ENCODE results near the gene CAB39L. TPM values are rescaled to one million over a fixed set of nuclear protein-coding genes. Genes with fewer than 3 reads are reported as not detected.

The CAB39L gene
- total RNA-seq, 1 experiment from 2014 or later, result 3.2 TPM

- no peaks in the 10 kb centered on the region for H3K36me3 Mint-ChIP-seq (ENCODE audit: insufficient read depth, unreplicated experiment)
- intact Hi-C loops (cut with micrococcal nuclease; ENCODE audit: unreplicated experiment), result no loop called here
- no TSS peak for BruUV-seq (replicated peaks)
- CTCF ChIA-PET, result no interaction called here
- no peak overlapping the region for H3K27ac Mint-ChIP-seq (ENCODE audit: unreplicated experiment)
- H3K27me3 Mint-ChIP-seq (ENCODE audit: unreplicated experiment), result no peaks in the 10 kb centered on the region
- no peak for DNase-seq
- TF ChIP-seq CTCF (IDR thresholded peaks at IDR 0.05; ENCODE audit: unreplicated experiment), result no peak
- H3K9me3 Mint-ChIP-seq (ENCODE audit: low read depth, unreplicated experiment), result no peaks in the 10 kb centered on the region
- H3K4me3 Mint-ChIP-seq (ENCODE audit: low read depth, unreplicated experiment), result no peak overlapping the region
- H3K4me1 Mint-ChIP-seq (ENCODE audit: low read depth, unreplicated experiment), result peaks cover 44% of the 10 kb centered on the region
Measured at GRCh38 chr13:49304356-49304755, 139.5 kb downstream of the CAB39L start.

GRCh38 chr13:49303533-49304252 is 140.2 kb downstream of the CAB39L start:
- Mint-ChIP-seq H3K4me1 (ENCODE audit: low read depth, unreplicated experiment) (peaks cover 50% of the 10 kb centered on the region), H3K27ac (ENCODE audit: unreplicated experiment) (no peak overlapping the region), H3K9me3 (ENCODE audit: low read depth, unreplicated experiment) (no peaks in the 10 kb centered on the region), H3K27me3 (ENCODE audit: unreplicated experiment) (no peaks in the 10 kb centered on the region), H3K4me3 (ENCODE audit: low read depth, unreplicated experiment) (no peak overlapping the region), H3K36me3 (ENCODE audit: insufficient read depth, unreplicated experiment) (no peaks in the 10 kb centered on the region)
- no peak for TF ChIP-seq CTCF (IDR thresholded peaks at IDR 0.05; ENCODE audit: unreplicated experiment)
- intact Hi-C loops (cut with micrococcal nuclease; ENCODE audit: unreplicated experiment), result no loop called here
- BruUV-seq (replicated peaks), result no TSS peak
- CTCF ChIA-PET, result interaction anchor here (1.8 kb wide), 1 partner anchor 140 kb away, joined by 4 read pairs; the partner anchor contains the start of genes CAB39L and SETDB2
- DNase-seq, result peak; percentile 17

- no peaks in the 10 kb centered on the region for H3K27me3 Mint-ChIP-seq (ENCODE audit: unreplicated experiment)
- no peak for DNase-seq
- intact Hi-C loops (cut with micrococcal nuclease; ENCODE audit: unreplicated experiment), result no loop called here
- no peaks in the 10 kb centered on the region for H3K9me3 Mint-ChIP-seq (ENCODE audit: low read depth, unreplicated experiment)
- no peaks in the 10 kb centered on the region for H3K36me3 Mint-ChIP-seq (ENCODE audit: insufficient read depth, unreplicated experiment)
- peak overlapping the region; percentile 13 for H3K27ac Mint-ChIP-seq (ENCODE audit: unreplicated experiment)
- no peak for TF ChIP-seq CTCF (IDR thresholded peaks at IDR 0.05; ENCODE audit: unreplicated experiment)
- CTCF ChIA-PET, result interaction anchor here (1.8 kb wide), 1 partner anchor 141 kb away, joined by 4 read pairs; the partner anchor contains the start of genes CAB39L and SETDB2
- BruUV-seq (replicated peaks), result no TSS peak
- H3K4me1 Mint-ChIP-seq (ENCODE audit: low read depth, unreplicated experiment), result peaks cover 46% of the 10 kb centered on the region
- no peak overlapping the region for H3K4me3 Mint-ChIP-seq (ENCODE audit: low read depth, unreplicated experiment)
Measured at GRCh38 chr13:49302817-49303216, 141.0 kb downstream of the CAB39L start.

GRCh38 chr13:49302222-49302621 is 141.6 kb downstream of the CAB39L start:
- CTCF ChIA-PET, result interaction anchor here (0.7 to 1.8 kb wide), 2 partner anchors 142 to 305 kb away, joined by 4 to 5 read pairs; partner anchors contain the start of genes CAB39L and SETDB2
- Mint-ChIP-seq H3K9me3 (ENCODE audit: low read depth, unreplicated experiment) (no peaks in the 10 kb centered on the region), H3K4me3 (ENCODE audit: low read depth, unreplicated experiment) (no peak overlapping the region), H3K4me1 (ENCODE audit: low read depth, unreplicated experiment) (peaks cover 43% of the 10 kb centered on the region), H3K27me3 (ENCODE audit: unreplicated experiment) (no peaks in the 10 kb centered on the region), H3K27ac (ENCODE audit: unreplicated experiment) (peak overlapping the region; percentile 13), H3K36me3 (ENCODE audit: insufficient read depth, unreplicated experiment) (no peaks in the 10 kb centered on the region)
- intact Hi-C loops (cut with micrococcal nuclease; ENCODE audit: unreplicated experiment), result no loop called here
- BruUV-seq (replicated peaks), result no TSS peak
- no peak for TF ChIP-seq CTCF (IDR thresholded peaks at IDR 0.05; ENCODE audit: unreplicated experiment)
- no peak for DNase-seq
